Measurements from ENCODE around the gene EXOC6B. TPM values are rescaled to one million over a fixed set of nuclear protein-coding genes. Genes with fewer than 3 reads are reported as not detected.

Gene EXOC6B
- total RNA-seq, 2 donors from 2014 or later: 48.2 to 65.4 TPM

DNA sequence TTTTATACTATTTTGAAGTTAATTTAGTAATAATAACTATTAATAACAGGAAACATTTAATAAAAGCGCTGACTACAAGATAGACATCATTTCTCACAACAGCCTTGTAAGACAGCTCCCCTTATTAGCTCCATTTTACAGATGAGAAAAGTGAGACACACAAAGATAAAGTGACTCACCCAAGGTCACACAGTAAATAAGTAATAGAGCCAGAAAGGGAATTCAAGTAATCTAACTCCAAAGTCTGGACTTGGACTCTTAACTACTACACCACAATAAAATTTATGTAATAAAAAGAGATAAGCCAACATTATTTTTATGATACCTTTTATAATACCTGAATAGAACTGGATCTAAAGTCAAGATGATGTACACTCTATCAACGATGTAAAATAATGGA lies 25.3 kb downstream of the EXOC6B start:
- DNase-seq (ENCODE audit: low spot score): no peak
- intact Hi-C loops (cut with DNase I): no loop called here

GRCh38 chr2:72797740-72798139 lies 28.1 kb downstream of the EXOC6B start:
- intact Hi-C loops (cut with DNase I): no loop called here
- no peak for DNase-seq (ENCODE audit: low spot score)

- no peak for DNase-seq (ENCODE audit: low spot score)
- intact Hi-C loops (cut with DNase I): no loop called here
These were observed 29.1 kb downstream of the EXOC6B start for GRCh38 chr2:72796766-72797165.

- intact Hi-C loops (cut with DNase I): no loop called here
- DNase-seq (ENCODE audit: low spot score): no peak
These were observed 31.3 kb downstream of the EXOC6B start for GRCh38 chr2:72794572-72794971.

GRCh38 chr2:72793798-72794440 lies 31.9 kb downstream of the EXOC6B start:
- DNase-seq (ENCODE audit: low spot score): no peak
- intact Hi-C loops (cut with DNase I): no loop called here

- intact Hi-C loops (cut with DNase I): no loop called here
- no peak for DNase-seq (ENCODE audit: low spot score)
These were observed 36.6 kb downstream of the EXOC6B start for GRCh38 chr2:72789241-72789640.

DNA sequence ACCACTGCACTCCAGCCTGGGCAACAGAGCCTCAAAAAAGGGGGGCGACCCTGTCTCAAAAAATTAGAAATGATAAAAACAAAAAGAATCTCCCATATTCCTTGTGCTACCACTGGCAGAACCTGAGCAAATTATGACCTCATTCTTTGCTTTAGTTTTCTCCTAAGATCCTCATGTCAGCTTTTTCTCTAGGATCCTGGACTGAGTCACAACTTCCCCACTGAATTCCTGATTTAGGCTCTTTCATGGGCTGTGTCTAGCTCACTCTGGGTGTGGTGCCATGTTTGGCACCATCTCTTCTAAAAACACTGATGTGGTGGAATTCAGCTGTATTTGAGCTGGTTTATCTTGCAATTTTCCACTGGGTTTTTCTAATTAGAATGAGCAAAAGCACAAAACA lies 37.1 kb downstream of the EXOC6B start:
- intact Hi-C loops (cut with DNase I): no loop called here
- no peak for DNase-seq (ENCODE audit: low spot score)

GRCh38 chr2:72785517-72785916 lies 40.3 kb downstream of the EXOC6B start:
- intact Hi-C loops (cut with DNase I): no loop called here
- DNase-seq (ENCODE audit: low spot score): no peak

GRCh38 chr2:72782520-72782919 lies 43.3 kb downstream of the EXOC6B start:
- intact Hi-C loops (cut with DNase I): no loop called here
- DNase-seq (ENCODE audit: low spot score): no peak

GRCh38 chr2:72781480-72781879 lies 44.4 kb downstream of the EXOC6B start:
- DNase-seq (ENCODE audit: low spot score): no peak
- intact Hi-C loops (cut with DNase I): no loop called here

- intact Hi-C loops (cut with DNase I): no loop called here
- DNase-seq (ENCODE audit: low spot score): no peak
These were observed 45.4 kb downstream of the EXOC6B start for GRCh38 chr2:72780477-72780876.

GRCh38 chr2:72779495-72779894 lies 46.3 kb downstream of the EXOC6B start:
- intact Hi-C loops (cut with DNase I): no loop called here

GRCh38 chr2:72778410-72778809 lies 47.4 kb downstream of the EXOC6B start:
- intact Hi-C loops (cut with DNase I): no loop called here
- no peak for DNase-seq (ENCODE audit: low spot score)

More at GRCh38 chr2:72779495-72779894, 46.3 kb downstream of the EXOC6B start:
- no peak for DNase-seq (ENCODE audit: low spot score)

- intact Hi-C loops (cut with DNase I): no loop called here
- no peak for DNase-seq (ENCODE audit: low spot score)
These were observed 54.9 kb downstream of the EXOC6B start for GRCh38 chr2:72770879-72771461.

- intact Hi-C loops (cut with DNase I): no loop called here
- DNase-seq (ENCODE audit: low spot score): no peak
These were observed 59.7 kb downstream of the EXOC6B start for GRCh38 chr2:72765997-72766609.

GRCh38 chr2:72762276-72762675 lies 63.6 kb downstream of the EXOC6B start:
- intact Hi-C loops (cut with DNase I): no loop called here

DNA sequence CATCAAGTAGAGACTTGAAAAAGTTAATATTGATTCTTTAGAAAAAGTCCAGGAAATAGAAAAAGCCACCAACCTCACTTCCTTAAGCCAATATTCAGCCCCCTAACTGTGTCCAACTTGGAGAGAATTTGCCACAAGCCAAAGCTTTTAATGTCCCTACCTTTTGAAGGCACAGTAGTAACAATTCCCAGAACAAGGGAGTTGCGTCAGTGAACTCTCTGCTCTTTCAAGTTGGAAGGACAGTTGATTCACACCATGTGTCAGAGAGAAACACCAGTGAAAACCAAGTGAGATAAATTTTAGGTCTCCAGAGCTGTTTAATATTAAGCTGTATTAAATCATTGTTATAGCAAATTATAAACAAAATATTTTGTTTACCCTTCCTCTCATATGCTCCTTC lies 66.1 kb downstream of the EXOC6B start:
- DNase-seq (ENCODE audit: low spot score): no peak
- intact Hi-C loops (cut with DNase I): no loop called here

More at GRCh38 chr2:72762276-72762675, 63.6 kb downstream of the EXOC6B start:
- no peak for DNase-seq (ENCODE audit: low spot score)

GRCh38 chr2:72757177-72757775 lies 68.6 kb downstream of the EXOC6B start:
- DNase-seq (ENCODE audit: low spot score): no peak
- intact Hi-C loops (cut with DNase I): no loop called here

- no peak for DNase-seq (ENCODE audit: low spot score)
- intact Hi-C loops (cut with DNase I): no loop called here
These were observed 70.0 kb downstream of the EXOC6B start for GRCh38 chr2:72755647-72756423.
